ELR (cell line): ENCODE data around the gene MYMX.

Source experiments
- DNase-seq: peaks from one replicate; pipeline ENCODE4 v3.0.0-alpha.2; 2015; ENCODE audit warnings: low read depth

MYMX gene

GRCh38 chr6:44264154-44265006, 47.7 kb downstream of the MYMX start:
- DNase-seq: peak; percentile 46

GRCh38 chr6:44265007-44265721, 48.4 kb downstream of the MYMX start, which contains the start of gene NFKBIE:
TSS of gene NFKBIE (minus strand) at chr6:44265551. CDS start at chr6:44265346, 205 bp downstream.
- peak; percentile 96 for DNase-seq

- DNase-seq: no peak
Observed at GRCh38 chr6:44265722-44266233, 49.1 kb downstream of the MYMX start.

- DNase-seq: no peak
Observed at GRCh38 chr6:44266347-44266746, 49.6 kb downstream of the MYMX start.

GRCh38 chr6:44267252-44267651, 50.5 kb downstream of the MYMX start:
- no peak for DNase-seq
